Stimulated activated CD4-positive, alpha-beta T cell treated with anti-CD3 and anti-CD28 coated beads, Interleukin-15, amount 100 ng/mL, for 24 hours (primary cell): ENCODE measurements around the gene FSTL4.
A peak's percentile ranks its signal among the peaks of the same experiment; 100 is the strongest.

Source experiments
- DNase-seq: peaks from one replicate; pipeline ENCODE4 v3.0.0-alpha.2; 2020

The FSTL4 gene

DNA sequence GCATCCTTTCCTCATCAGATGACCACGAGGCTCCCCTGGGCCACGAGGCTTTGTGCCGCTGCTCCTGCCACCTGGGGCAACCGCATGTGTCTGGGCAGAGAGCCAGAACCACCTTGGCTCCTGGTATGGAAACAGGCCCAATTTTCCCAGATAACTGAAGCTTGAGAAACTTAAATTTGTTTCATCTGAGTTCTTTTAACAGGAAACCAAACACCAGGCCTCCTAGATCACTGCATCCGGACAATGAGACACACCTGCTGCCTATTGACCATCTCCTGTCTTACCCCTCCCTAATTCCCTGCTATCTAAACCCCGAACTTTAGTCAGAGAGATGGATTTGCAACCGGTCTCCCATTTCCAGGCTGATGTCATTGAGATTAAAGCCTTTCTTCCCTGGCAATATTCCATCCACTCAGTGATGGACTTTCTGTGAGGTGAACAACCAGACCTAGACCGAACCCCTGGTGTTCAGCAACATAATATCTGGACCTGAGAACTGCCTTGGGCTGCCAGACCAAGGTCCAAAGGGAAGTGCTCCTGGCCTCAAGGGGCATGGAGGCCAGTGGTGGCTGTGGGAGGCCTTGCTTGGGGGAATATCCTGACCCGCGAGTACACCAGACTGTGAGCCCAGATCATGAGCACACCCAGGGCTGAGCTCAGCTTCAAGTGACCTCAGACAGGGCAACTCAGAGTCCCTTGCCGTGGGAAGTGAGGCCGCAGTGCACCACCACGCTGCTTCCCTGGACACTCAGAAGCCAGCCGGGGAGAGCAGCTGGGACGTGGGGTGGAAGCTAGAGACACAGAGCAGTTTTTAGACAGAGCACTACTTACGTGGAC is 360.8 kb downstream of the FSTL4 start:
- no peak for DNase-seq

DNA sequence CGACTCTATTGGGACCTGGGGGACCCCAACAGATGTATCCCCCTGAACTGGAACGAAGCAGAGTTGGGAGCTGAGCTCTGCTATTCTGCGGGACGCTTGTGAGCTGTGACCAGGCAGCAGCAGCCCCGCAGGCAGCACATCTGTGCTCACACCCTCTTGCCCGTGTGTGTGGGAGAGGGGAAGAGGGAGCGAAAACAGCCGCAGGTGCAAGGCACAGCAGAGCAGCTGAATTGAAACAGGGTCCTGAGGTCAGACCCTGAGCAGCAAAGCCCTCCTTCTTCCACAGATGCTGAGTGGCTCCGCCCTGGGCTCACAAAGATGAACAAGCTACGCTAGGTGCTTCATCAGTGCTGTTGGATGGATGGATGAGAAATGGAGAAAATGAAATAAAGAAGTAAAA is 361.8 kb downstream of the FSTL4 start:
- DNase-seq = no peak

DNA sequence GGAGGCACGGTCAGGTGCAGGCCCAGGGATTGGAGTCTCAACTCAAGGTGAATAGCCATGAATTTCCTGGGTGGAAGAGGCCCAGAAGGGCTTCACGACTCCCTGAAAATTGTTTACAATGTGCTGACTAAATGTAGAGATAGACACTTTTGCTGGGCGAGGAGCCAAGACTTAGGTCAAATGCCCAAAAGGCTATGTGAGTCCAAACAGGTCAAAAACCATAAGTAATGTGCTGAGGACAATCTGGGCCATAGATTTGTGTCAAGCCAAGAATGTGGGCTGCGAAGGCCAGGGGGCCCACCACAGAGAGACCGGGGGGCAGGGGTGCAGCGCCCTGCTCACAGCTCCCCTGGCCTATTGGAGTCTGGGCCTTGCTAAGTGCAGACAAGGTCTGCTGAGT is 362.7 kb downstream of the FSTL4 start:
- DNase-seq = no peak

DNA sequence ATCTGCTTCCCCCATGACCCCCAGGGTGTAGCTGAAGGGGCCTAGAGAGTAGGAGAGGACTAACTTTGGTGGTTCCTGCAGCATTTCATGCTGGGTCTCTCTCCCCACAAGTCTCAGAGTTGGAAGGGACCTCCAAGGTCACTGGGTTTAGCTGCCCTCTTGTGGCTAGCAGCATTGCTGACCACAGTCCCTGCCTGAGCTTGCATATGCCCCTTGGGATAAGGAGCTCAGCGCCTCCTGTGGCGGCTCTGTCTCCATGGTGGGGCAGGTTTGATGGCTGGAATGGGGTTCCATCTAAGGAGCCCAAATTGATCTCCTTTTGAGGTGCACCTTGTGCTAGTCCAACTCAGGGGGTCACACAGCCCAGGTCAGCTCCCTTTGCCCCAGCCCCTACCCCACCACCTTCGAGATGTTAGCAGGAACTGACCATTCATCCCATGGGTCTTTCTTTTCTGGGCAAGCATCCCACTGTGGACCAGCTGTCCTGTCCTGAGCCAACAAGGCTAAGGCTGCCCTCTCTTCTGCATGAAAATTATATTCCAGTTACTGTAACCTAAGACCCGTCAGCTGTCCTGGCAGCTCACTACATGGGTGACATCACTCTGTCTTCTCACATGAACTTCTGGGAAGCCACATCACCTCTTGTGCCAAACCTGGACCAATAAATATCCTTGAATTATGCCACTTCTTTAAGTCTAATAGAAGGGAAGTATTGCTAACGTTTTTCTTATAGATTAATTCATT is 364.3 kb downstream of the FSTL4 start:
- no peak for DNase-seq

DNA sequence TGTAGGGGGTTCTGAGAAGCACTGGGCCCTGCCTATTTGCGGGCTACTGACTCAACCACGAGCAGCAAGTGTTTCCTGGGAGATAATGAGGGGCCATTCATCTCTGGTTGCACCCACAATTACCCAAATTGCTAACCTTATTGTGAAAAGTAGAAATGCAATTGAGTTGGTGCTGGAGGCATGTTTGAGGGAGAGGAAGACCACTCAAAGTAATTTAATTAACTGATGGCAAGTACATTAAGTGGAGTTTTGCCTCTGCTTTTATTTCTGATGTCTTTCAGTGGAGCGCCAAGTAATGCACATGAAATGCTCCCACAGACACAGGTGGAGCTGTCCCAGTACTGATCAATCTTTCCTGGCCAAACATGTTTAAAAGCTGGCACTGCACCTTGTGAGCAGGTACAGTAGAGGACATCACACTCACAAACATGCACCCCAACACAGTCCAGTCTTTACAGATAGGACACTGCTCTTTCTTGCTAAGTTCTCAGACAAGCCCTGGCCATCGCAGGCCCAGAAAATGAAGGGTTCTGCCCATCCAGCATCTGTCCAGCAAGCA is 365.1 kb downstream of the FSTL4 start:
- DNase-seq = no peak

DNA sequence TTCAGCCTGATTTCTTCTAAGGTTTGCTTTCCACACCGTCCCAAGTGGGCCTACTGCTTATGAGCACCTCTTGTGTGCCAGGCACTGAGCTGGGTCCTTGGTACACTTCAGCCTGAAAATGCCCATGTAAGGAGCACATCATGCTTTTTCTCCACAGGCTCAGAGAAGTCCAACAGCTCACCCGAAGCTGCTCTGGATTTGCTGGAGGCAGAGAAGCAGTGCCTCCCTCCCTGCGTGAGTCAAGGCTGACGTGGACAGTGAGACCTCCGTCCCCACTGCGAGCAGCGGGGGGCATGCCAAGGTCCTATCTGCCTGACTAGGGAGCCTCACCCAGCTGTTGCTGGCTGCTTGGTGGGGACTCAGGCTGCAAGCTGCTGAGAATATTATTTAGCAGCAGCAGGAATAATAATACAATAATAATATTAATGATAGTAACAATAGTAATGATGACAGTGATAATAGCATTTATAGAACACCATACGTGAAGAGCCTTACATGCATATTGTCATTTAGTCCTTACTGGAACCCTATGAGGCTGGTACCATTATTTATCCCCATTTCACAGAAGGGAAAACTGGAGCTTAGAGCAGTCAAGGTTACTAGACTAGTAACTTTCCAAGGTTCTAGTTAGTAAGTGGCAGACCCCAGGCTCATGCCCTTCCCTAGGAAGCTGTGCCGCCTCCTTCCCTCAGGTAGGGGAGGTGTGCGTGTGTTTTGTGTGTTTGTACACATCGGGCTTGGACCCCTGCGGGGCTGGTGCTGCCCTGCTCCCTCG is 365.8 kb downstream of the FSTL4 start:
- DNase-seq = no peak

DNA sequence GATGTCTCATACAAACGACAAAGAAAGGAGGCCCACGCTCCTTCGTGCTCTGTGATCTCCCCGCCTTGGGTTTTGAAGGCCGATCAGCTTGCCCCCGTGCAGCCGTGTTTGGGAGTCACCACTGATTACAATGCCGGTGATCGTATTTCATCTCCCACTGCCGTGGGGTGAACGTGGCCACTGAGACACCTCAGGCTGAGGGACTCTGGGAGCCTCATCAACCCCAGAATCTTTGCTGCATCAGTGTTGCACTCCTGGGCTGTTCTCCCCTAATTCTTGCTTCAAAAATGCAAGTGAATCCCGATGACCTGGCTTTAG is 366.3 kb downstream of the FSTL4 start:
- no peak for DNase-seq

DNA sequence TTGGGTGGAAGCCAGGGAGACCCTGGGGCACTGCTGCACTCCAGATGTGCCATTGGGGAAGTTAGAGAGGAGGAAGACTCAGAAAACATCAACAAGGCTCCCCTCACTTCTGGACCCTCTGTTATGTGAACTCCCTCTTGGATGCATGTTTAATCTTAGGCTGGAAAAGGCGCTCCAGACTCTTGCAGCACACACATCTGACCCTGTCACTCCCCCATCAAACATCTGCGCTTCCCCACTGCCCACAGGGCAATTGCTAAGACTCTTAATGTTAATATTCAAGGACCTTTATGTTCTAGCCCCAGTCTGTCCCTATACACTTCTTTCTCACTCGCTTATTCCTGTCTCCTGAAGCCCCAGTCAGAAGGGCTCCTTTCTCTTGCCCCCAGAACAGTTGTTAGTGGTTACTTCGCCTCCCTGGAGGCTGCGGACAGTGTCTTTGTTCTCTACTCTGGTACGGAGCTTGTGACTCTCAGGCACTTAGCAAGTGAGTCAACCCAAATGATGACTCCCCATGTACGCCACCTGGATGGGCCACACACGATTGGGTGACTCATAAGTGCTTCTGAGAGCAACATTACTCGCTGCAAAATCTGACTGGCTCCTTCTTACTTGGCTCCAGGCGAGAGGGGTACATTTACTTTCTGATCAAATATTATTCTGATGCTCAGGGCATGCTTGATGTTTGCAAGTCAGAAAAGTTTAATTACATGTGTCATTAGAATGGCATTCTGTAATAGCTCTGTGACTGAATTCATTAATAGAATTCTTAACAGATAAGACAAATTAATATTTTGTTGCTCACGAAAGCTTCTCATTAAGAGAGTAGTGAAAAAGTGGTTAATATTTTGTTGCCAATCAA is 366.9 kb downstream of the FSTL4 start:
- DNase-seq = peak; percentile 56

DNA sequence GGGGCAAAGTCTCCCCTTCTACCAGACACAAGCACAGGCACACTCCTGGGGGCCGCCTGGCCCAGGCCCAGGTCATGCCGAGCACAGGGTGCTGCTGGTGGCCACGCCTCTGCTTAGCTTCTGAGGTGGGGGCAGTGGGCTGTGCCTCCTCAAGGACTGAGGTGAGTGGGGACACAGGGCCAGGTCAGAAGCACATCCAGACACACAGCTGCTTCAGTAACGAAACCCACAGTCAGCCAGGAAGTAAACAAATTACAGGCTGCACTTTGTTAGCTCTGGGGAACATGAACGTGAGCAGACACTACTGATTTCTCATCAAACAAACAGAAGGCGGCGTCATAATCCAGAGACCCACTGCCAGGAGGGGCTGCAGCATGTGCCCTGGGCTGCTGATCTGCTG is 368.1 kb downstream of the FSTL4 start:
- no peak for DNase-seq

DNA sequence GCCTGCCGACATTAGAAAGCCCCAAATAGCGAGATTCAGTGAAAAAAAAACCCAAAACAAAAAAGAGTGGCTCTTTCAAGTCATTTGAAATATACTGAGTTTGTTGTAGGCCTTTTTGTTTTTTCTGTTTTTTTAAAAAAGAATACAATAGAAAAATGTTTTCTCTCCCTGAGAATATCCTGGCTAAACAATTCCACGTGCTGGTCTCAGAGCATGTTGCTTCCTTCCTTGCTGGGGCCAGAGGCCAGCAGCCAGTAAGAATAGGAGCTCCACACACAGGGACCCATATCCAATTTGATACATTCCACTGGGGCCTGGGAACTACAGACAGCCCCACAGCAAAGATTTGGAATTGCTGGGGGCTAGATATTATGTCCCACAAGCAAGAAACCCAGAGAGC is 369.1 kb downstream of the FSTL4 start:
- DNase-seq = no peak

DNA sequence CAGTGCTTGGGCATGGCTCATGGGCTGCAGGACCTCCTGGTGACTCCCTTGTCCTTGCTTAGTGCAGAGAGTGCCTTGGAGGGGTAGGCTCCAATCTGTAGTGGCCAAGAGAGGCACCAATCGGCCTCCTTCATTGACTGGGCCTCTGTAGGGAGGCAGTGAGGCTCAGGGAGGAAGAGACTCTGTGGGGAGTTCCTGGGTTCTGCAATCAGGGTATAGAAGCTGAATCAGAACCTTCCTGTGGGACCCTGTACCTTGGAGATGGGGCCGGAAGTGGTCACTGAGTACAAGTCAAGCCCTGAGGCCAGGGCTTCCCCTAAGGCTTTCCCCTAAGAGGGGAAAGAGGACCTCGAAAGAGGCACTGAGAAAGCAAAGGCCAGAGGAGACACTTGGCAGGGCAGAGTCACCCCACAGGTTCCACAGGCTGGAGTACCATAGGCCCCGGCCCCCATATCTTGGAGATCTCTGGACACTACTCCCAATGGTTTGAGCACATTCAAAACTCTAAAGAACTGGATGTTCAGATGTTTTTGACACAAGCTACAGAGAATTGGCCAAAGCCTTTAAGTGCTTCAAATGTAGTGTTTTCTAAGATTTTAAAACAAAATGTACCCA is 370.0 kb downstream of the FSTL4 start:
- no peak for DNase-seq

DNA sequence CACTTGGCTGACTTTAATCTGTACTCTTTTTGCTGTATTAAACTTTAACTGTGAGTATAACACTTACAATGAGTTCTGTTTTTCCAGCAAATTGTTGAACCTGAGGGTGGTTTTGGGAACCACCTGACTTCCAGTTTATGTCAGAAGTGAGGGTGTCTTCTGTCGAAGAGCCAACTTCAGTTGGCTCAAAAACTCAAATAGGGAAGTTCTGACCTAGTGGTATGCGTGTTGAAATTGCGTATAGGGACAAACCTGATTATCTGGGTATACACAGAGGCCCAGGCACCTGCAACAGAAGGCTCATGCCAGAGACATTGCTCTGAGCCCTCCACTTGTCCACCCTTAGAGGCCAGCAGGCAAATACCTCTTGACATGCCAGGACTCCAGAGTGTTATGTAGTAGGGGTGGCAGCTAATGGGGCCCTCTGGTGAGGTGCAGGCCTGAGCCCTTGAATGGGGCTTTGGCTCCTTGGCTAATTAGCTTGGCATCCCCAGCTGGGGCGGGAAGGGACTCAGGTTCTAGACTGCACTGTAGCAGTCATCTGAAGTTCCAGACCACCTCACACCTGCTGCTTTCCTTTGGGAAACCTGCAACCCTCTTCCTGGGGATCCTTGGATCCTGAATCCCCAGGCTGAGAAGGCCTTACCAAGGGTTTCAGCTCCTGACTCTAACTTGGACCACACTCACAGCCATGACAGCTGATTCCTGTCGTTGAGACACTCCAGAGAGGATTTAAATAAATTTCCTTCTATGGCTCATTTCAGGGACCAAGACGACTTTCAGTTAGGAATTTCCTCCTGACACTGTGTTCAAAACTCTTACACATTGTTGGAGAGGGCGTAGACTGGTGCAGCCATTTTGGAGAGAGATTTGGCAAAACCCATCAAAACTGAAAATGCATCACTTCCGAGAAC is 370.9 kb downstream of the FSTL4 start:
- no peak for DNase-seq

DNA sequence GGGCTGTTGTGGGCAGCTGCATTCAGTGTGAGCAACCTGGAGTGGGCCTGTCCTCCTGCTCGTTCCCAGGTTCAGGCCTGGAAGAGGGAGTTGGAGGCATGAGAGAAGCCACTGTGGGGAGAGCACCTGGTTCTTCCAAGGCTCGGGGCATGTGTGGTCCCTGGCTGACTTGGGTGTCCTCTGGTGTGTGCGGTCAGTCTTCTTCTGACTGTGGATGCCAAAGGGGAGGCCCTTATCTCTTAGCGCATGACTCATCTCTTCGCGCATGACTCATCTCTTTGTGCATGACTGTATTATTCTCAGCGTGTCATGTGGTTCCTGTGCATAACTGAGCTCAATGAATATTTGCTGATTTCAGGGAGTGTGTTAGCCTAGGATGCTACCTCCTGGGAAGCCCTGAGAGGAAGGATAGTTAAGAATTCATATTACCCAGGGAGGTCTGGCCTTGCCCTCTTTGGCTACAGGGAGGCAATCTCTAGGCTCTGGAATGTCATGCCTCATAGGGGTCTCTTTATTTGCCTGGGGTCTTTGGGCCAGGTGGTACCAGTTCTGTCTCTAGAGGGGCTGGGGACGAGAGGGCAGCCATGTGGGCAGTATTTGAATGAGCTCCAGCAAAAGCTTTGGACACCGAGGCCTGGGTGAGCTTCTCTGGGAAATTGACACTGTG is 371.8 kb downstream of the FSTL4 start:
- peak; percentile 65 for DNase-seq

DNA sequence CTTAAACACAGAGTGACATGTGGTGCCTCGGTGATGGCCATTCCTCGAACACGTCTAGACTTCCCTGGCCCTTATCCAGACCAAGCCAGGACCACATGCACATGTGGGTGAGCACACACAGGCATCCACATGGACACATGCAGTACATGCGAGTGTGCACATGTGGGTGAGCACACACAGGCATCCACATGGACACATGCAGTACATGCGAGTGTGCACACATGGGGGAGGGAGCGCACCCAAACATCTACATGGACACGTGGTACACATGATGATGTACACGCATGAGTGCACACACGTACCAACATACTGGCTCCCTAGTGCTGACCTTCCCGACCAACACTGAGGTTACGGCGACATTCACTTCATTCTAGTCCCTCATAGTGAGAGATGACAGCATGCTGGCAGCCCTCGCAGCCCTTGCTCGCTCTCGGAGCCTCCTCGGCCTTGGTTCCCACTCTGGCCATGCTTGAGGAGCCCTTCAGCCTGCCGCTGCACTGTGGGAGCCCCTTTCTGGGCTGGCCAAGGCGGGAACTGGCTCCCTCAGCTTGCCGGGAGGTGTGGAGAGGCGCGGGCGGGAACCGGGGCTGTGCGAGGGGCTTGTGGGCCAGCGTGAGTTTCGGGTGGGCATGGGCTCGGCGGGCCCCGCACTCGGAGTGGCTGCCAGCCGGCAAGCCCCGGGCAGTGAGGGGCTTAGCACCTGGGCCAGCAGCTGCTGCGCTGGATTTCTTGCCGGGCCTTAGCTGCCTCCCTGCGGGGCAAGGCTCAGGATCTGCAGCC is 373.7 kb downstream of the FSTL4 start:
- DNase-seq = no peak

DNA sequence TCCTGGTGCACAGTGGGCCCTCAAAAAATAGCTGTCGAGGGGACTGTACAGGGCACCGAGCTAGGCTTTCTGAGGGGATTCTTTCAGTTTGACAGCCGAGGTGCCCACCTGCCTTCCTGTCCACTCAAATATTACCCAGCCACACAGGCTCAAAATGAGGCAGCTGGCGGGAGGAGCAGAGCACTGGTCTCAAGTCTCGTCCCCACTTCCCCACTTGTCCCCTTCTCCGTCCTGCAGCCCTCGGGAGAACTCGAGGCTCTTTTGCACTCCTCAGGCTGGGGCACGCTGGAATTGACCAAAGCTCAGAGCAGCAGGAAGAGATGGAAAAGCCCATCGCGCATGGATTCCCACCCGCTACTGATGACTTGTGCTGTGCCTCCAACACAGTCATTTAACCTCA is 375.4 kb downstream of the FSTL4 start:
- DNase-seq = no peak

DNA sequence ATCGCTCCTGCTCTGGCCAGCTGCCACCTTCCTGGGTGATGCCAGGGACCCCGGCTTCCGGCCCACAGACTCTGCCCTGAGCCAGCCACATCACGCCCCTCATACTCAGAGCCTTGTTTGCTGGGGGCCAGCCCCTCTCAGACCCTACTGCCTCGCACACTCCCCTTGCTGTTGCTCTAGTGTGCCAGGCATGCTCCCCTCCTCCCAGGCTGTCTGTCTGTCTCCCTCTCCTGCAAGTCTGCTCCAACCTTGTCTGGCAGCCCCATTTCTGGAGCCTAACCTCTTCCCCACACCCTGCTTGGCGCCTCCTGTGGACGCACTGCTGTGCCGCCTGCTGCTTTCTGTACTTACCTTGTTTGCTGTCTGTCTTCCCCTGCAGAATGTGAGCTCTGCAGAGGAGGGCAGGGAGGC is 375.8 kb downstream of the FSTL4 start:
- no peak for DNase-seq

DNA sequence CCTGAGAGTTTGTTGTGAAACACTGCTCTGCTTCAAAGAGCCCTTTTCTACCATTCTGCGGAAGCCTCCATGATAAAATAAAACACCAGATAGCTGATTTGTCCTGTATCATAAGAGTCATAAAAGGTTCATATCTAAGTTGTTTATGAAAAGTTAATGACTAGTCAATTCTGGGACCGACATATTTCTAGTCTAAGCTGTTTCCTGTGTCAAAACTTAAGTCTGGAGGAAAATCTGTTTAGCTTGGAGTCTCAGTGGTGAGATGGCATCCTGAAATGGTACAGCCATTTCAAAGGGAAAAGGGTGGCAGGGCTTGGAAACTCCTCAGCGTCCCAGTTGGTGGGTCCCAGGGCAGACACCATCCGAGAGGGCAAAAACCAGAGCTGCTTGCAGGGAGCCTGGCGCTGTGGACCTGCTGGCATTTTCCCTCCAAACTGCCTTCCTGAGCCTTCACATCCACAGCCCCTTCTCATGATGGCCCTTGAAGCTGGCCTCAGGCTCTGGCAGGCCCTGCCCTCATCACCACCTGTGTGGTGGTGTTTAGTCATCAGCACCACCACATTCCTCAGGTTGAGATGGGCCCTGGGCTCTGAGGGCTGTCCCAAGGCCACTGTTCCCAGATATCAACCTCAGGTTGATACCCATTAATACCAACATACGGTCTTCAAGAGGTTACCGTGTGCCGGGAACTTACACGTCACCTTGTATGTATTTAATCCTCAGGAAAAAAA is 376.5 kb downstream of the FSTL4 start:
- no peak for DNase-seq

DNA sequence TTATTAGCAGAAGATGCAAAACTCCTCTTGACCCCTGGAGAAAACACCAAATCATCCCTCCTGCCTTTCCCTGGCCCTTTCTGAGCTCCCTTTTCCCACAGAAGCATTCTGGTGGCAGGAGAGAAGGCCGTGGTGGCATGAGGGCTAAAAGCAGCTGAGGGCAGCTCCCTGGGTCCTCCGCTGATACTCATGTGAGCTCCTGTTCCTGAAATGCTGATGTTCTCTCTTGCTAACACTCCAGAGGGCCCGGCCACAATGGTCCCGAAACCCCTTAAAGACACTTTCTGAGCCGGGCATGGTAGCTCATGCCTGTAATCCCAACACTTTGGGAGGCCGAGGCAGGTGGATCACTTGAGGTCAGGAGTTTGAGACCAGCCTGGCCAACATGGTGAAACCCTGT is 377.4 kb downstream of the FSTL4 start:
- DNase-seq = no peak

DNA sequence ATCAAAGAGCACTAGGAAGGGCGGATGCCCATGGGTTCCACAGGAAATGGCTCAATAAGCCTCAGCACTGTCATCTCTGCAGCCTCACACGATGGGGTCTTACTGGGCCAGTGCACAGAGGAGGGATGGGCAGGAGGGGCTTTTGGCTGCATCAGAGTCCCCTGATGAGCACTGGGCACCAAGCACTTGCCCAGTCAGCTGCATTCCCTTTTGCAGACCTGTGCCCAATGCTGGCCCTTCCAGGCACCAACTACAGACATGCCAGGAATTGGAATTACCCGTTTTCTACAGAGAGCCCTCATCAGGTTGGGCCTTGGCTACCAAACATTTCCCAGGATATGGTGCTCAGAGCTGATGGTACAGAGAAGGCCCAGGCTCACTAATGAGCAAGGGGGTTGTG is 378.1 kb downstream of the FSTL4 start:
- DNase-seq = no peak
